ENCODE measurements around the gene TNRC6B. TPM values are rescaled to one million over a fixed set of nuclear protein-coding genes. Genes with fewer than 3 reads are reported as not detected.

Gene TNRC6B
- polyA plus RNA-seq, 3 donors, result 7.2 to 16.5 (median 11.8) TPM

- Histone ChIP-seq H3K4me2 (replicated peaks; ENCODE audit: extremely low read depth, low read length, poor library complexity, severe bottlenecking) (no peak overlapping the region), H3K27ac (ENCODE audit: low read depth in 1 of 2, low read length in 2 of 2) (peak overlapping the region in 1 of 2 donors; percentile 20), H3K4me3 (replicated peaks in 1 of 3; ENCODE audit: low read depth in 2 of 3, low read length in 3 of 3) (no peak overlapping the region)
These were observed 26.8 kb downstream of the TNRC6B start for GRCh38 chr22:40204321-40205116.

GRCh38 chr22:40206561-40206960 is 28.8 kb downstream of the TNRC6B start:
- 99% methylated on average over 14 of the region's 15 CpGs for WGBS (ENCODE audit: insufficient coverage)
- peaks cover 29 to 34% of the 10 kb centered on the region in 2 donors for H3K4me1 ChIP-seq (ENCODE audit: control insufficient read depth in 1 of 2, insufficient read depth in 2 of 2, low read length in 2 of 2)

More at GRCh38 chr22:40204321-40205116, 26.8 kb downstream of the TNRC6B start:
- Mint-ChIP-seq H3K4me3 (no peak overlapping the region), H3K27me3 (ENCODE audit: low read depth in 3 of 3) (peaks cover 0 to 3% (median 0%) of the 10 kb centered on the region in 3 donors), H3K9me3 (no peaks in the 10 kb centered on the region), H3K36me3 (peaks cover 6 to 20% of the 10 kb centered on the region in 2 donors), H3K4me1 (peaks cover 39% of the 10 kb centered on the region), H3K27ac (peak overlapping the region in 2 of 7 donors; percentile 37 to 75)
- intact Hi-C loops (cut with micrococcal nuclease), result no loop called here
- Histone ChIP-seq H3K9ac (ENCODE audit: insufficient read depth, low read length, poor library complexity, severe bottlenecking) (no peak overlapping the region), H3K27me3 (ENCODE audit: control insufficient read depth in 2 of 2, insufficient read depth in 2 of 2, low read length in 2 of 2) (no peaks in the 10 kb centered on the region), H3K4me1 (ENCODE audit: control insufficient read depth in 1 of 2, insufficient read depth in 2 of 2, low read length in 2 of 2) (peaks cover 9 to 14% of the 10 kb centered on the region in 2 donors), H4K20me1 (ENCODE audit: insufficient read depth, low read length) (peaks cover 89% of the 10 kb centered on the region), H3K9me3 (replicated peaks in 1 of 2; ENCODE audit: control insufficient read depth in 1 of 2, insufficient read depth in 1 of 2, low read length in 2 of 2) (no peaks in the 10 kb centered on the region), H3K36me3 (replicated peaks in 1 of 2; ENCODE audit: control insufficient read depth in 1 of 2, insufficient read depth in 2 of 2, low read length in 2 of 2) (peaks cover 4 to 15% of the 10 kb centered on the region in 2 donors), H3K79me2 (ENCODE audit: insufficient read depth, low read length) (peaks cover 99% of the 10 kb centered on the region), H2AFZ (ENCODE audit: insufficient read depth, low read depth, low read length, poor library complexity, severe bottlenecking) (no peak overlapping the region)
- DNase-seq, result no peak
- 80% methylated on average over 2 of the region's 5 CpGs for WGBS (ENCODE audit: insufficient coverage)
- no peak for TF ChIP-seq CTCF (IDR thresholded peaks at IDR 0.05)

More at GRCh38 chr22:40206561-40206960, 28.8 kb downstream of the TNRC6B start:
- peaks cover 0 to 2% (median 2%) of the 10 kb centered on the region in 3 donors for H3K27me3 Mint-ChIP-seq (ENCODE audit: low read depth in 3 of 3)
- peaks cover 88% of the 10 kb centered on the region for H3K79me2 ChIP-seq (ENCODE audit: insufficient read depth, low read length)
- H3K9me3 Mint-ChIP-seq, result no peaks in the 10 kb centered on the region
- peaks cover 83% of the 10 kb centered on the region for H4K20me1 ChIP-seq (ENCODE audit: insufficient read depth, low read length)
- H2AFZ ChIP-seq (ENCODE audit: insufficient read depth, low read depth, low read length, poor library complexity, severe bottlenecking), result no peak overlapping the region
- H3K36me3 ChIP-seq (replicated peaks in 1 of 2; ENCODE audit: control insufficient read depth in 1 of 2, insufficient read depth in 2 of 2, low read length in 2 of 2), result peaks cover 4 to 15% of the 10 kb centered on the region in 2 donors
- no peaks in the 10 kb centered on the region for H3K9me3 ChIP-seq (replicated peaks in 1 of 2; ENCODE audit: control insufficient read depth in 1 of 2, insufficient read depth in 1 of 2, low read length in 2 of 2)
- peaks cover 58% of the 10 kb centered on the region for H3K4me1 Mint-ChIP-seq
- H3K27ac ChIP-seq (ENCODE audit: low read depth in 1 of 2, low read length in 2 of 2), result no peak overlapping the region
- DNase-seq, result no peak
- H3K27ac Mint-ChIP-seq, result no peak overlapping the region
- H3K4me3 ChIP-seq (replicated peaks in 1 of 3; ENCODE audit: low read depth in 2 of 3, low read length in 3 of 3), result no peak overlapping the region
- H3K4me3 Mint-ChIP-seq, result no peak overlapping the region
- no peak for TF ChIP-seq CTCF (IDR thresholded peaks at IDR 0.05)
- intact Hi-C loops (cut with micrococcal nuclease), result no loop called here
- no peak overlapping the region for H3K9ac ChIP-seq (ENCODE audit: insufficient read depth, low read length, poor library complexity, severe bottlenecking)
- no peaks in the 10 kb centered on the region for H3K27me3 ChIP-seq (ENCODE audit: control insufficient read depth in 2 of 2, insufficient read depth in 2 of 2, low read length in 2 of 2)
- H3K4me2 ChIP-seq (replicated peaks; ENCODE audit: extremely low read depth, low read length, poor library complexity, severe bottlenecking), result no peak overlapping the region
- peaks cover 6 to 19% of the 10 kb centered on the region in 2 donors for H3K36me3 Mint-ChIP-seq
